NCI-H460 (cell line): Measurements from ENCODE around the gene ANKK1. TPM values are rescaled to one million over a fixed set of nuclear protein-coding genes. Genes with fewer than 3 reads are reported as not detected.

Experiments used
- small RNA-seq, 2 experiments: library from RNA; depleted of rRNA; stranded (forward); fragments of <200 nt; gene quantifications; one replicate each; pipeline ENCODE3, GENCODE V24; 2014
- total RNA-seq: library from RNA; depleted of rRNA; stranded (reverse); fragments of >200 nt; shearing (Covaris generic); gene quantifications from 2 replicates; pipeline ENCODE4 v1.2.3, GENCODE V29; 2014; rRNA removed

The ANKK1 gene
- total RNA-seq, 1 experiment from 2014 or later, result 0.12 TPM

Small RNAs within 50 kb of the gene (small RNA-seq; reads per million reads assigned to genes)
- gene MIR4301, result 0 reads per million in 2 experiments

Other genes starting within 250 kb of the ANKK1 start
- gene TTC12, start 73.2 kb upstream of the ANKK1 start, total RNA-seq, result 13.4 and 17.2 TPM in 2 replicates
- gene DRD2, start 87.6 kb downstream of the ANKK1 start, total RNA-seq, result not detected in 2 replicates